ENCODE data around the gene SLC8A3. TPM values are rescaled to one million over a fixed set of nuclear protein-coding genes. Genes with fewer than 3 reads are reported as not detected.

SLC8A3 gene
- total and polyA plus RNA-seq, 5 donors from 2014 or later = 0.37 TPM; not detected in 4

DNA sequence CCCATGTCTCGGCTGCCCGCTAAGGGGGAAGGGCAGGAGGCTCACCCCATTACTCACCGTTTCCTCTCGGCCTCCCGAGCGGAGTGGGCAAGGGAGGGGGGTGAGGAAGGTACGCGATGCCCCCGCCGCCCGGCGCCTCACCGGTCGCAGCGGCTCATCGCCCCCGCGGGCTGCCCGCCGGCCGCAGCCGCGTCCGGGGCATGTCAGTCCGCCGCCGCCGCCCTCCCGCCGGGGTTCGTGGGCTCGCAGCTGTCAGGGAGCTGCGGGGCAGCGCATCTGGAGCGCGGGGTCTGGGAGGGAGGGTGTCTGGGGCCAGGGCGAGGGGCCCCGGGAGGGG, 461 bp downstream of the SLC8A3 start:
- no peak overlapping the region for H3K27ac ChIP-seq (ENCODE audit: insufficient read depth, low read length, poor library complexity, severe bottlenecking)
- H3K9me3 ChIP-seq (ENCODE audit: control insufficient read depth in 2 of 2, low read length in 2 of 2) = no peaks in the 10 kb centered on the region
- H3K27me3 ChIP-seq (ENCODE audit: control insufficient read depth, insufficient read depth, low read length) = peaks cover 38% of the 10 kb centered on the region
- no peaks in the 10 kb centered on the region for H3K36me3 Mint-ChIP-seq
- peaks cover 0 to 31% (median 7%) of the 10 kb centered on the region in 4 donors for H3K4me1 Mint-ChIP-seq
- H3K4me3 ChIP-seq (ENCODE audit: low read depth, low read length) = no peak overlapping the region
- ATAC-seq (ENCODE audit: low read depth in 2 of 2) (no peak), DNase-seq (no peak)
- H3K27ac Mint-ChIP-seq = no peak overlapping the region
- H3K4me1 ChIP-seq (ENCODE audit: control insufficient read depth, insufficient read depth, low read length, poor library complexity, severe bottlenecking) = peaks cover 25% of the 10 kb centered on the region
- peak overlapping the region in 3 of 4 donors; percentile 72 to 80 (median 80) for H3K4me3 Mint-ChIP-seq
- no peaks in the 10 kb centered on the region for H3K36me3 ChIP-seq (ENCODE audit: control insufficient read depth, insufficient read depth, low read length)
- H3K27me3 Mint-ChIP-seq = peaks cover 52% of the 10 kb centered on the region
- peaks cover 0 to 2% (median 0%) of the 10 kb centered on the region in 7 donors for H3K9me3 Mint-ChIP-seq

DNA sequence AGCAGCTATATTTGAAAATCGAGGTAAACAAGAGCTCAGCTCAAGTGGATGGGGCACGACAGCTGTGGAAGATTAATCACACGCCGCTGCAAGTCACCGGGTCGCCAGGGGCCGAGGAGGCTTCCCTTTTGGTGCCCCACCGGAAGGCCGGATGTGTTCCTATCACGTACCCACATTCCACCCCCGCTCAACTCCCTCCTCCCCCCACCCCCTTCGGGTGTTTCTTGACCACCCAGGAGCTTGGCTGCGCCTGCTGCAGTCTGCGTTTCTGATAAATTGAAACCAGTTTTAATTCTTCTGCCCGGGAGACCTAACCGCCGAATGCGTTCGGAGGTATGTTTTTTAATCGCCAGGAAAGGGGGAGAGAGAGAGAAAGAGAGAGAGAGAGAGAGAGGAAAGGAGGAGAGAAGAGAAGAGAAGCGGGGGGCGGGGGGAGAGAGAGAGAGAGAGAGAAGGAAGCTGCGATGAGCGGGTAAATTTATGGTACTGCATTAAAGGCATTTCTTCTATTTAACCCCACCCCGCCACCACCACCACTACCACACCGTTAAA, 1.8 kb downstream of the SLC8A3 start:
- Mint-ChIP-seq H3K4me3 (peak overlapping the region in 3 of 4 donors; percentile 35 to 74 (median 51)), H3K4me1 (peaks cover 0 to 31% (median 7%) of the 10 kb centered on the region in 4 donors), H3K36me3 (no peaks in the 10 kb centered on the region), H3K9me3 (peaks cover 0 to 2% (median 0%) of the 10 kb centered on the region in 7 donors), H3K27me3 (peaks cover 52% of the 10 kb centered on the region), H3K27ac (no peak overlapping the region)
- no peak overlapping the region for H3K27ac ChIP-seq (ENCODE audit: insufficient read depth, low read length, poor library complexity, severe bottlenecking)
- H3K36me3 ChIP-seq (ENCODE audit: control insufficient read depth, insufficient read depth, low read length) = no peaks in the 10 kb centered on the region
- H3K4me1 ChIP-seq (ENCODE audit: control insufficient read depth, insufficient read depth, low read length, poor library complexity, severe bottlenecking) = peaks cover 25% of the 10 kb centered on the region
- no peak for ATAC-seq (ENCODE audit: low read depth in 2 of 2)
- H3K27me3 ChIP-seq (ENCODE audit: control insufficient read depth, insufficient read depth, low read length) = peaks cover 34% of the 10 kb centered on the region
- H3K4me3 ChIP-seq (ENCODE audit: low read depth, low read length) = no peak overlapping the region
- DNase-seq = no peak
- H3K9me3 ChIP-seq (ENCODE audit: control insufficient read depth in 2 of 2, low read length in 2 of 2) = no peaks in the 10 kb centered on the region

DNA sequence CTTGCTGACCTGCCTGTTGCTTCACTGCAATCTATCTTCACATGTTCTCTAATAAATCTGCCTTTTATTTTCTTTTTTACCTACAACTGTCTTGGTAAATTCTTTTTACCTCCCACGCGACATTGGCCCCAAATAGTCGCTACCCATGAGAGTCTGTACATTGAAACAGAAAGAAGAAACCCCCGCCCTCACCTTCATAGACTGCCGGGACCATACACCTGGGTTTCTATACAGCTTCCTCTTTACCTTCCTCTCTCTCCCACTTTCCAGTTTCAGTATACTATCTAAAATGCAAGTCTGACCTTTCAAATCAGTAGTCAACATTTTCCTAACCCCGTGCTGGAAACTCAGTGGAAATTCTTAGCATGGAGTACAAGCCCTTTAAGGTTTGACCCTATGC, 4.8 kb downstream of the SLC8A3 start:
- Mint-ChIP-seq H3K9me3 (peaks cover 0 to 2% (median 0%) of the 10 kb centered on the region in 7 donors), H3K27ac (no peak overlapping the region), H3K4me1 (peaks cover 0 to 23% (median 5%) of the 10 kb centered on the region in 4 donors), H3K36me3 (no peaks in the 10 kb centered on the region), H3K4me3 (no peak overlapping the region), H3K27me3 (peaks cover 29% of the 10 kb centered on the region)
- ATAC-seq (ENCODE audit: low read depth in 2 of 2) (no peak), DNase-seq (no peak)
- Histone ChIP-seq H3K27ac (ENCODE audit: insufficient read depth, low read length, poor library complexity, severe bottlenecking) (no peak overlapping the region), H3K4me3 (ENCODE audit: low read depth, low read length) (no peak overlapping the region), H3K27me3 (ENCODE audit: control insufficient read depth, insufficient read depth, low read length) (peaks cover 28% of the 10 kb centered on the region), H3K36me3 (ENCODE audit: control insufficient read depth, insufficient read depth, low read length) (no peaks in the 10 kb centered on the region), H3K9me3 (ENCODE audit: control insufficient read depth in 2 of 2, low read length in 2 of 2) (no peaks in the 10 kb centered on the region), H3K4me1 (ENCODE audit: control insufficient read depth, insufficient read depth, low read length, poor library complexity, severe bottlenecking) (peaks cover 22% of the 10 kb centered on the region)

DNA sequence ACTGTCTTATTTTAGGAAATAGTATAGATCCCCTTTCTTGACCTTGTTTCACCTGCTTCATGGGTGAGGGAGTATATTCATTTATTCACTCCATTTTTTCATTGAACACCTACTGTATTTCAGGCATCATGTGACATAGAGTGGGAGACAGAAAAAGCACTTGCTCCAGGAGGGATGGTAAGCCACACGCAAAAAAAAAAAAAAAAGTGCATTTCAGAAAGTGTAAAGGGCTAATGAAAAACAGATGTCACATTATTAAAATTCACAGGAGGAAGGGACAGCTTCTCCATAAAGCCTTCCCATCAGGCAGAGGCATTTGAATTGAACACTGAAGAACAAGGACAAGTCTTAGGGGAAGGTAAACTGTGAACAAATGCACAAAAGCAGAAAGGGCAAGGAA, 7.5 kb downstream of the SLC8A3 start:
- H3K27ac ChIP-seq (ENCODE audit: insufficient read depth, low read length, poor library complexity, severe bottlenecking) = no peak overlapping the region
- no peaks in the 10 kb centered on the region for H3K4me1 ChIP-seq (ENCODE audit: control insufficient read depth, insufficient read depth, low read length, poor library complexity, severe bottlenecking)
- no peak for ATAC-seq (ENCODE audit: low read depth in 2 of 2)
- no peak overlapping the region for H3K27ac Mint-ChIP-seq
- peaks cover 0 to 3% (median 0%) of the 10 kb centered on the region in 4 donors for H3K4me1 Mint-ChIP-seq
- H3K9me3 ChIP-seq (ENCODE audit: control insufficient read depth in 2 of 2, low read length in 2 of 2) = no peaks in the 10 kb centered on the region
- peaks cover 0 to 2% (median 0%) of the 10 kb centered on the region in 7 donors for H3K9me3 Mint-ChIP-seq
- no peaks in the 10 kb centered on the region for H3K36me3 Mint-ChIP-seq
- no peak overlapping the region for H3K4me3 ChIP-seq (ENCODE audit: low read depth, low read length)
- no peak overlapping the region for H3K4me3 Mint-ChIP-seq
- peaks cover 25% of the 10 kb centered on the region for H3K27me3 ChIP-seq (ENCODE audit: control insufficient read depth, insufficient read depth, low read length)
- DNase-seq = no peak
- no peaks in the 10 kb centered on the region for H3K36me3 ChIP-seq (ENCODE audit: control insufficient read depth, insufficient read depth, low read length)
- H3K27me3 Mint-ChIP-seq = peaks cover 18% of the 10 kb centered on the region

DNA sequence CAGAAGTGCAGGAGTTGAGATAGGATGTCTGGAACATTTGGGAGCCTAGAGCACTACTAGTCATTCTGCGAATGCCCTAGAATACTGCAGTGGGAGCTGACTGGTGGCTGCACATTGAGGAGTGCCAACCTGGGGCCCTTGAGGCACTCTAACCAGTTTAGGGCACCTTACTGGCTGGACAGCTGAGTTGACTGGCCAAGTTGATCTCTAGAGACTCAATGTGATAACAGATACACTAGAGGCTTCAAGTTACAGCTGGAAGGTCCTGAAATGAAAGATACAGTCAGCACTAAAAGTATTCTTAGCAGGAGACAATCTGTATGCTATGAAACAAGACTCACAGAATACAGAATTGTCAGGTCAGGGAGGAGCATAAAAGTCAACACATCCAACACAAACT, 8.0 kb downstream of the SLC8A3 start:
- H3K9me3 Mint-ChIP-seq = peaks cover 0 to 2% (median 0%) of the 10 kb centered on the region in 7 donors
- H3K4me3 Mint-ChIP-seq = no peak overlapping the region
- H3K27ac Mint-ChIP-seq = no peak overlapping the region
- H3K4me3 ChIP-seq (ENCODE audit: low read depth, low read length) = no peak overlapping the region
- H3K27me3 Mint-ChIP-seq = peaks cover 12% of the 10 kb centered on the region
- no peak for DNase-seq
- H3K4me1 Mint-ChIP-seq = no peaks in the 10 kb centered on the region
- ATAC-seq (ENCODE audit: low read depth in 2 of 2) = no peak
- H3K36me3 ChIP-seq (ENCODE audit: control insufficient read depth, insufficient read depth, low read length) = no peaks in the 10 kb centered on the region
- H3K4me1 ChIP-seq (ENCODE audit: control insufficient read depth, insufficient read depth, low read length, poor library complexity, severe bottlenecking) = no peaks in the 10 kb centered on the region
- H3K27me3 ChIP-seq (ENCODE audit: control insufficient read depth, insufficient read depth, low read length) = peaks cover 24% of the 10 kb centered on the region
- H3K9me3 ChIP-seq (ENCODE audit: control insufficient read depth in 2 of 2, low read length in 2 of 2) = no peaks in the 10 kb centered on the region
- H3K27ac ChIP-seq (ENCODE audit: insufficient read depth, low read length, poor library complexity, severe bottlenecking) = no peak overlapping the region
- no peaks in the 10 kb centered on the region for H3K36me3 Mint-ChIP-seq

DNA sequence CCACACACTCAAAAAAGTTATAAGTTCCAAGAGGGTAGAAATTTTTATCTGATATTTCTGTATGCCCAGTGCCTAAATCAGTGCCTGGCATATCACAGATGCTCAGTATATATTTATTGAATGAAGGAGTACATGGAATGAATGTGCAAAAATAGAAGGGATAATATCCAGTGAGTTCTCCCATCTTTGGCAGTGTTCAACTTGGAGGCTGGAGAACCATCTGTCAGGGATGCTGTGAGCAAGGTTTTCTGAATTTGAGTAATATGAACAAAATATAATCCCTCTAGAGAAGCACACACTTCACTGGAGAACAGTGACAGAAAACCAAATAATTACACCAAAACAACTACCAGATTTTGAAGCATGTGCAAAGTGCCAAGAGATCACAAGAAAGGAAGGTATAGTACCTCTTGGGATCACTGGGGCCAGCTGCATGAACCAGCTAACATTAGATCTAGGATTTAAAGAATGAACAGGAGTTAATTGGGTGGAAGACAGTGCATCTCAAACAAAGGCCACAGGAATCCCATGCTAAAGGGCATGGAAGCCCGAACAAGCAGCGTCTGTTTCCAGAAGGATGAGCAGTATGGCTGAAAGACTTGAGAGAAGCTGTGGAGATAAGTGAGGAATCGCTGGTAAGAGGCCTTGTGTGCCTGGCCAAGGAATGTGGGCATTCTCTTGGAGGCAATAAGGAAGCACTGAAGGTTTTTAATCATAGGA, 11.5 kb downstream of the SLC8A3 start:
- Mint-ChIP-seq H3K9me3 (peaks cover 0 to 2% (median 0%) of the 10 kb centered on the region in 7 donors), H3K4me1 (no peaks in the 10 kb centered on the region), H3K4me3 (no peak overlapping the region), H3K36me3 (no peaks in the 10 kb centered on the region), H3K27ac (no peak overlapping the region), H3K27me3 (peaks cover 19% of the 10 kb centered on the region)
- DNase-seq = no peak
- H3K27ac ChIP-seq (ENCODE audit: insufficient read depth, low read length, poor library complexity, severe bottlenecking) = no peak overlapping the region
- H3K4me1 ChIP-seq (ENCODE audit: control insufficient read depth, insufficient read depth, low read length, poor library complexity, severe bottlenecking) = no peaks in the 10 kb centered on the region
- H3K9me3 ChIP-seq (ENCODE audit: control insufficient read depth in 2 of 2, low read length in 2 of 2) = no peaks in the 10 kb centered on the region
- H3K4me3 ChIP-seq (ENCODE audit: low read depth, low read length) = no peak overlapping the region
- no peaks in the 10 kb centered on the region for H3K36me3 ChIP-seq (ENCODE audit: control insufficient read depth, insufficient read depth, low read length)
- no peak for ATAC-seq (ENCODE audit: low read depth in 2 of 2)
- peaks cover 8% of the 10 kb centered on the region for H3K27me3 ChIP-seq (ENCODE audit: control insufficient read depth, insufficient read depth, low read length)

DNA sequence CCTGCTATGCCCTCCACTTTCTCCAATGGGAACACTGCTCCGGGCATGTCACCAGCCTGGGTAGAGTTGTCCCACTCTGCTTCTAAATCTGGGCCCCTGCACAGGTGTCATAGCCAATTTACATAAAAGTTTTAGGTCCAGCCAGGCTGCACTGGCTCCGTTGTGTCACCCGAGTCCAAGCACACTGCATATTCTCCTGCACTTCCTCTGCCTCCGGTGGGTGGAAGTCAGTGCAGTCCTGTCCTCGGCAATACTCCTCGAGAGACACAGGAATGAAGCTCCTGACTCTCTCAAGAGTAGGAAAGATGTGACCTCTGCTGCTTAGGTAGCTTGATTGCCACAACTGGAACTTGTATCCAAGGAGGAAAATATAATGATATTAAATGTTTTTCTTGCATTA, 15.2 kb downstream of the SLC8A3 start:
- no peak overlapping the region for H3K27ac Mint-ChIP-seq
- Histone ChIP-seq H3K27ac (ENCODE audit: insufficient read depth, low read length, poor library complexity, severe bottlenecking) (no peak overlapping the region), H3K9me3 (ENCODE audit: control insufficient read depth in 2 of 2, low read length in 2 of 2) (no peaks in the 10 kb centered on the region), H3K36me3 (ENCODE audit: control insufficient read depth, insufficient read depth, low read length) (no peaks in the 10 kb centered on the region), H3K27me3 (ENCODE audit: control insufficient read depth, insufficient read depth, low read length) (peaks cover 2% of the 10 kb centered on the region), H3K4me3 (ENCODE audit: low read depth, low read length) (no peak overlapping the region), H3K4me1 (ENCODE audit: control insufficient read depth, insufficient read depth, low read length, poor library complexity, severe bottlenecking) (no peaks in the 10 kb centered on the region)
- H3K36me3 Mint-ChIP-seq = no peaks in the 10 kb centered on the region
- peaks cover 0 to 7% (median 0%) of the 10 kb centered on the region in 7 donors for H3K9me3 Mint-ChIP-seq
- no peak overlapping the region for H3K4me3 Mint-ChIP-seq
- no peaks in the 10 kb centered on the region for H3K4me1 Mint-ChIP-seq
- H3K27me3 Mint-ChIP-seq = peaks cover 33% of the 10 kb centered on the region
- no peak for DNase-seq
- ATAC-seq (ENCODE audit: low read depth in 2 of 2) = no peak

DNA sequence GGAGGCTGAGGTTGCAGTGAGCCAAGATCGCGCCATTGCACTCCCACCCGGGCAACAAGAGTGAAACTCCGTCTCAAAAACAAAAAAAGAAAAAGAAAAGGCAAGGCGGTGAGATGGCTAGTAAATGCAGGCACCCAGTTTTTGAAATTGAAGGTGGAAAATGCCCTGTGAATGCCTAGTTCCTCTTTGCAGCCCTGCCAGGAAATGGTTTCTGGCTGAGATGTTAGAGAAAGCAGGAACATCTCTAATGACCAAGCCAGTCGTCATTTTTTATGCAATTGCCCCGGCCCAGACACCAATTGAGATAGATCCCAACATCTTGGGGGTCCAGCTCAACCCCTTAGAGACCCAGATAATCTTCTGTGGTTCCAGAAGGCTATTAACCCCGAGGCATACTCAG, 17.0 kb downstream of the SLC8A3 start:
- H3K36me3 Mint-ChIP-seq = no peaks in the 10 kb centered on the region
- no peak overlapping the region for H3K27ac Mint-ChIP-seq
- H3K9me3 Mint-ChIP-seq = peaks cover 0 to 7% (median 0%) of the 10 kb centered on the region in 7 donors
- no peak for ATAC-seq (ENCODE audit: low read depth in 2 of 2)
- DNase-seq = no peak
- H3K4me1 ChIP-seq (ENCODE audit: control insufficient read depth, insufficient read depth, low read length, poor library complexity, severe bottlenecking) = no peaks in the 10 kb centered on the region
- H3K4me3 ChIP-seq (ENCODE audit: low read depth, low read length) = no peak overlapping the region
- H3K27me3 Mint-ChIP-seq = peaks cover 30% of the 10 kb centered on the region
- H3K27me3 ChIP-seq (ENCODE audit: control insufficient read depth, insufficient read depth, low read length) = peaks cover 3% of the 10 kb centered on the region
- no peak overlapping the region for H3K4me3 Mint-ChIP-seq
- no peaks in the 10 kb centered on the region for H3K36me3 ChIP-seq (ENCODE audit: control insufficient read depth, insufficient read depth, low read length)
- H3K27ac ChIP-seq (ENCODE audit: insufficient read depth, low read length, poor library complexity, severe bottlenecking) = no peak overlapping the region
- no peaks in the 10 kb centered on the region for H3K9me3 ChIP-seq (ENCODE audit: control insufficient read depth in 2 of 2, low read length in 2 of 2)
- H3K4me1 Mint-ChIP-seq = no peaks in the 10 kb centered on the region
